Mesodermal cell (in vitro differentiated cells): ENCODE data around the gene SVEP1.

Experiments used
- H3K27ac ChIP-seq: 2 replicates; pipeline ENCODE4 v1.7.0; 2013; ENCODE audit warnings: mild to moderate bottlenecking, low read depth, low read length, moderate library complexity; ENCODE audit not compliant: severe bottlenecking
- H3K36me3 ChIP-seq: 2 replicates; pipeline ENCODE4 v1.7.1; 2013; ENCODE audit warnings: mild to moderate bottlenecking, low read length, moderate library complexity; ENCODE audit not compliant: control insufficient read depth, insufficient read depth
- H3K4me1 ChIP-seq: one replicate; pipeline ENCODE4 v1.7.1; 2013; ENCODE audit warnings: mild to moderate bottlenecking, low read length; ENCODE audit not compliant: insufficient read depth, control insufficient read depth, poor library complexity, severe bottlenecking
- H3K4me3 ChIP-seq: 2 replicates; pipeline ENCODE4 v1.7.0; 2013; ENCODE audit warnings: low read length, control low read depth, mild to moderate bottlenecking; ENCODE audit not compliant: insufficient read depth, poor library complexity, severe bottlenecking; ENCODE audit errors: extremely low read depth
- H3K9me3 ChIP-seq: 2 replicates; pipeline ENCODE4 v1.7.1; 2013; ENCODE audit warnings: mild to moderate bottlenecking, low read length, moderate library complexity; ENCODE audit not compliant: control insufficient read depth
- WGBS, 2 experiments: methylation state at CpG; one replicate each; pipeline ENCODE4 v1.1.5; 2013; ENCODE audit warnings: missing lambda C conversion rate in 2 of 2; ENCODE audit not compliant: insufficient coverage in 2 of 2; 5-methylcytosine and 5-hydroxymethylcytosine counted together

The SVEP1 gene

DNA sequence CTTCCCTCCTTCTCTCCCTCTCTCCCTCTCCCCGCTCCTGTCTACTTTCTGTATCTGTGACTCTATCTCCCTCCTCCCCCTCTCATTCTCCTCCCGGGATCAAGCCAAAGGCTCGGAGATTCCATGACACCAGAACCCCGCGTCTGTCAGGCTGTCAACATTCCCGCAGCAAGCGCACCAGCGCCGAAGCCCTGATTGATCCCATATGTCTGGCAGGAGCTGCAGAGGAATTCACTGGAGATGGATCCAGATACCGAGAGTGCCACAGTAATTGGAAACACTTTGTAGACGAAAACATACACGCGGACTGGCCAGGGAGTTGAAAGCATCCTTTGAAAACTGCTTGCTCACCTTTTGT is 300 bp upstream of the SVEP1 start:
- Histone ChIP-seq H3K4me1 (peaks cover 8% of the 10 kb centered on the region), H3K27ac (peak overlapping the region; percentile 97), H3K36me3 (no peaks in the 10 kb centered on the region), H3K9me3 (no peaks in the 10 kb centered on the region), H3K4me3 (peak overlapping the region; percentile 65)
- 1 to 4% methylated on average over 11 to 12 of the region's 13 CpGs for WGBS, 2 experiments

DNA sequence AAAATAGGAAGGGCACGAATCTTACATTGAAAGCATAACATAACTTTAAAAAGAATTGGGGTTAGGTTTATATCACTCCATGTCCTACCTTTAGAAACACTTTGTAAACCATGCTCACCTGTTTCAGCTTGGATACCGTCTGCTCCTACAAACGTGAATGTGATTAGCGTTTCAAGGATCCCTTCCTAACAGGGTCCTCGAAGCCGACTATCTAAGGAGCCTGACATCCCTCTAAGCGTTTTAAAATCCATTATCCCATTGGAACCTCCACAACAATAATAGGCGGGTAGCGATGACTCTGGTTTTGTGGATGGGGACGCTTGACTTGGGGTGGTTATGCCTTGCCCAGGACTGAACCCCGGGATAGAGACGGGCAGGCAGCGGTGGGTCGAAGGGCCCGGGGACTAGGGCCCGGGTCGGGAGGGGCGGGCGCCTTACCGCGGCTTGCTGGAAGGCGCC is 937 bp downstream of the SVEP1 start:
- Histone ChIP-seq H3K36me3 (no peaks in the 10 kb centered on the region), H3K9me3 (no peaks in the 10 kb centered on the region), H3K4me1 (peaks cover 13% of the 10 kb centered on the region), H3K4me3 (peak overlapping the region; percentile 65), H3K27ac (no peak overlapping the region)
- 5 to 7% methylated on average over 14 to 16 of the region's 22 CpGs for WGBS, 2 experiments

DNA sequence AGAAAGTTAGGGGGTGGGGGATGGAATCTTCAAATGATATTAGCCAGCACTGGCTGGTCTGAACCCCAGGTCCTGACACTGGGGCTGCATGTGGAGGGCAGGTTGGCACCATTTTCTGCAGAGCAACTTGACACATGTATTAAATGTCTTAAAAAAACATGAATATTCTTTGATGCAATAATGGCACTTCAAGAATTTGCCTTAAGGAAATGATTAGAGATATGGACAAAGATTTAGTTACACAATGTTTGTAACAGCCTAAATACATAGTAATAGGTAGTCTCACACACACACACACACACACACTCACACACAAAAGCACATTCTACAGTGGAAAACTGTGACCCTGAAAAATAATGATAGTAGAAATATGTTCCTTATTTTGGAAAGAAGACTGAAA is 3.6 kb downstream of the SVEP1 start:
- Histone ChIP-seq H3K4me1 (peaks cover 19% of the 10 kb centered on the region), H3K9me3 (no peaks in the 10 kb centered on the region), H3K36me3 (no peaks in the 10 kb centered on the region), H3K4me3 (no peak overlapping the region), H3K27ac (no peak overlapping the region)

DNA sequence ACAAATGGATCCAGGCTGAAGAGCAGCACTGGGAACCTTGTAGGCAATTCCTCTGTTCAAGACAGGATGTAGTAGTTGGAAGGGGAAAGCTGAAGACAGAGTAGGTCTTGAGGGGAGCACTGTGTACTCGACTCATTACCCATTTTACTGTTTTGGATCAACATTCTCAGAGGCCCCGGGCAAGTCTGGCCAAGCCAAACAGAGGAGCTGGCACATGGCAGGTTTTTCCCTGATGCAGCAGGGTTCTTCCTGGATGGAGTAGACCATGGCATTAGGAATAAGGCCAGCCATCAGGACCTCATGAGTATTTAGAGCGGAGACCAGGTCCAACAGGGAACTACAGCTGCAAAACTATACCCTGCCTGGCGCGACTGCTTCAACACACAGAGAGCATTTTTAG is 4.4 kb downstream of the SVEP1 start:
- no peaks in the 10 kb centered on the region for H3K36me3 ChIP-seq
- H3K4me1 ChIP-seq, result peaks cover 12% of the 10 kb centered on the region
- H3K27ac ChIP-seq, result no peak overlapping the region
- H3K9me3 ChIP-seq, result no peaks in the 10 kb centered on the region
- 96 to 97% methylated on average over 2 to 4 of the region's 5 CpGs for WGBS, 2 experiments
- no peak overlapping the region for H3K4me3 ChIP-seq

DNA sequence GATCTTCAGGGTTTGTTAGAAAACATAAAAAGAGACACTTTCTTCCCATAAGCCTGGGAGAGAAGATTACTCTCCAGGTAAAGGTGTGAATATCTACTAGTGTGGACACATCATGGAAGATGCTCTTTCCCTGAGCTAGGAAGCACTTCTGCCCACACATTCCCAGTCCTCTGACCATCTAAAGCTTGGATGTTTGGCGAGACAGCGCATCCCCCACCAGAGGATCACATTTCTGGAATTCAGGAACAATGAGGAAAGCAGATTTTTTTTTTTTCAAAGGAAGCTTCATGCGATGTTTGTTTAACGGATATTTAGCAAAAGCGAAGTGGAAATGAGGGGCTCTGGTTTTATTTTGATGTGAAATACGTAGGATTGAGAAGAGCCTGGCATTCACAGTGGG is 6.2 kb downstream of the SVEP1 start:
- 65 to 100% methylated on average over 3 of the region's 6 CpGs for WGBS, 2 experiments
- Histone ChIP-seq H3K4me1 (peaks cover 11% of the 10 kb centered on the region), H3K9me3 (no peaks in the 10 kb centered on the region), H3K36me3 (no peaks in the 10 kb centered on the region), H3K4me3 (no peak overlapping the region), H3K27ac (no peak overlapping the region)

DNA sequence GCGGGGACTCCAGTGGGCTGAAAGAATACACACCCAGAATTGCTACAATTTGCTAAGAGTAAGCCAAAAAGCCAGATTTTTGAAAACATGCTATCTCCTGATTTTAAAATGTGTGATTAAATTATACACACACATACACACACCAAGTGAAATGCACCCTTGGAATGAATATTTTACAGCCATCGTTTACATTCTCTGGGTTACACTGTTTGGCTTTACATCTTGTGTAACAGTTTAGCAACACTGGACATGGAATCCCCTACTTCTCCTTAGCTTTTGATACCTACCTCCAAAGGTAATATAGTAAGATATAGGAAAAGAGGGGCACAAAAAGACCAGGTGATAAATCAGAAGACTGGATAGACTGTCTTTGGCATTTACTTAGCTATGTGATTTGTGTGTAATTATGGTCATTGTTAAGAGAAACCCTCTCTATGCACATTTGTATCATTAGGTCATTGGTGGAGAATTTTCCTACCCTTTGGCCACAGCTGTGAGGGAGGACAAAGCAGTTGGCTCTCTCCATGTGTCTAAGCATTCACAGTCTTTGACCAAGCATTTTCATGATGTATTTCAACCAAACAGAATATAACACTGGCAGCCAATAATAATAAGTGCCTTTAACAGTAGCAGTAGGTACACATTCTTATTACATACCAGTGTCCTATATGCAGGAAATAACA is 7.6 kb downstream of the SVEP1 start:
- H3K4me3 ChIP-seq, result no peak overlapping the region
- H3K9me3 ChIP-seq, result no peaks in the 10 kb centered on the region
- 100% methylated on average over 1 of the region's 2 CpGs; no CpG with 5 or more reads in 1 of the 2 experiments for WGBS, 2 experiments
- H3K4me1 ChIP-seq, result peaks cover 11% of the 10 kb centered on the region
- H3K36me3 ChIP-seq, result no peaks in the 10 kb centered on the region
- H3K27ac ChIP-seq, result no peak overlapping the region

DNA sequence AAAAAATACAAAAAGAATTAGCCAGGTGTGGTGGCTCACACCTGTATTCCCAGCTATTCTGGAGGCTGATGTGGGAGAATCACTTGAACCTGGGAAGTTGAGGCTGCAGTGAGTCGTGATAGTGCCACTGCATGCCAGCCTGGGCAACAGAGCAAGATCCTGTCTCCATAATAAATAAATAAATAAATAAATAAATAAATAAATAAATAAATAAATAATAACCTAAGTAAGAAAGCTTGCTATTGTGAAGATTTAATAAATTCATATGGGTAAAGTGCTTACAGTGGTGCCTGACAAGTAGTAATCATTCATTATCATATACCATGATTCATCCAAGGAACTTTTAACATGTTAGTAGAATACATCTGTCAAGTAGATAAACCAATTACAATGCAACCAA is 13.4 kb downstream of the SVEP1 start:
- no peaks in the 10 kb centered on the region for H3K9me3 ChIP-seq
- H3K27ac ChIP-seq, result no peak overlapping the region
- WGBS, 2 experiments, result no CpG with 5 or more reads among the region's 1 CpG
- H3K36me3 ChIP-seq, result no peaks in the 10 kb centered on the region
- H3K4me1 ChIP-seq, result no peaks in the 10 kb centered on the region
- no peak overlapping the region for H3K4me3 ChIP-seq

DNA sequence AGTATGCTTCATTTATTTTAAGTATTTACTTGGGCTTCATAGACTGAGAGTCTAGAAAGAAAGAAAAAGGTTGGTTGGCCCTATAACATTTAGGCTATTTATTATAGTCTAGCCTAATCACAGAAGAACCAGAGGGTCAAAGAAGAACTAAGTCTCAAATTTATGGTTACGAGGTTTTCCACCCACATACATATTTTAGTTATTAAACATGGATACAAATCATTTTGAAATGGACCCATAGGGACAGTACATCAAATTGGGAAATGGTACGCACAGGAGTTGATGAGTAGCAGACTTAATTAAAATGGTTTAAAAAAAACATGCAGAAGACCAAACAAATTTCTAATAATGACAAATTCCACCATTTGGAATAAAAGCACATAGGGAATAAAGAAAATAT is 17.7 kb downstream of the SVEP1 start:
- no peaks in the 10 kb centered on the region for H3K36me3 ChIP-seq
- no CpG with 5 or more reads among the region's 2 CpGs for WGBS, 2 experiments
- H3K27ac ChIP-seq, result no peak overlapping the region
- no peaks in the 10 kb centered on the region for H3K4me1 ChIP-seq
- H3K4me3 ChIP-seq, result no peak overlapping the region
- H3K9me3 ChIP-seq, result no peaks in the 10 kb centered on the region

DNA sequence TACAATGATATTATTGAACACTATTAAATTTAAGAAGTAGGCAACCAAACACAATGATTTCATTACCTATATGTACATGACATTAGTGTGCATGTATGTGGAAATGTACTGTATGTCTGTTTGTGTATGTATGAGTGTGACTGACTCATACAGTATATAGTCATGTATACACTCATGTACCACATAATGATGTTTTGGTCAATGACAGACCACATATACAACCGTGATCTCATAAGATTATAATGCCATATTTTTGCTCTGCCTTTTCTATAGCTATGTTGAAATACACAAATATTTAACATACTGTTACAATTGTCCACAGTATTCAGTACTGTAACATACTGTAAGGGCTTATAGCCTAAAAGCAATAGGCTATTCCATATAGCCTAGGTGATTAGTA is 19.7 kb downstream of the SVEP1 start:
- H3K36me3 ChIP-seq, result no peaks in the 10 kb centered on the region
- no peaks in the 10 kb centered on the region for H3K9me3 ChIP-seq
- H3K4me3 ChIP-seq, result no peak overlapping the region
- H3K27ac ChIP-seq, result no peak overlapping the region
- peaks cover 6% of the 10 kb centered on the region for H3K4me1 ChIP-seq
- WGBS, 2 experiments, result no CpG with 5 or more reads among the region's 1 CpG

DNA sequence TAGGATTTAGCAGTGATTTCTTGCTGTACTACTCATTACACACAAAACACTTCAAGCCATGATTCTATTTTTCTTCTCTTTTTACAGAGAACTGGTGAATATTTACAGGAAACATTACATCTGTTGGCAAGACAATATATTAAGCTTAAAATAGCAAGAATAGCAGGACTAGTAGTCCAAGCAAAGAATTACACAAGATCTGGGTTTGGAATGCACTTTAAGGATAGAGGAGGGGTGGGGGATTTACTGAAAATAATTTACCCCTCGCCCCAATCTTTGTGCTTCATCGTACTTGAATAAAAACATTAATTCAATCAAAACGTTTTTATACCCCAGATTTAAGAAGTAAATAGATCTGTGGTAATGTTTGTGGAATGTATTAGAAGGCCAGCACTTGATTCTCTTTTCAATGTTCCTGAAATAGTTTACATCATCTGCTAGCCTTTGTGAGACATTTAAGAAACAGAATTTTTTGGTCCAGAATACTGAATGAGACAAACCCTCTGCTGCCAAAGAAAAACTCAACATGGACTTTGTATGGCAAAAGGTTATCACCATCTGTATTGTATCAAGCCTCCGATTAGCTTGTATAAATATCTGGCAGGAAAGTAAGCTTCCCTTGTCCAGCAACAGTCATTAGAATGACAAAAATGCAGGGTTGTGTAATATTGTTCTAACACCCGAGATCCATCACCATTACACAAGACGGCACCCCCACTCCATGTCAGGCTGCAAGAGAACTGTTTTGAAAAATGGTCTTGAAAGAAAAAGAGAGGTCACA is 23.8 kb downstream of the SVEP1 start:
- no peaks in the 10 kb centered on the region for H3K36me3 ChIP-seq
- H3K27ac ChIP-seq, result no peak overlapping the region
- H3K4me1 ChIP-seq, result peaks cover 6% of the 10 kb centered on the region
- no peaks in the 10 kb centered on the region for H3K9me3 ChIP-seq
- H3K4me3 ChIP-seq, result no peak overlapping the region
- 100% methylated on average over 1 of the region's 6 CpGs; no CpG with 5 or more reads in 1 of the 2 experiments for WGBS, 2 experiments

DNA sequence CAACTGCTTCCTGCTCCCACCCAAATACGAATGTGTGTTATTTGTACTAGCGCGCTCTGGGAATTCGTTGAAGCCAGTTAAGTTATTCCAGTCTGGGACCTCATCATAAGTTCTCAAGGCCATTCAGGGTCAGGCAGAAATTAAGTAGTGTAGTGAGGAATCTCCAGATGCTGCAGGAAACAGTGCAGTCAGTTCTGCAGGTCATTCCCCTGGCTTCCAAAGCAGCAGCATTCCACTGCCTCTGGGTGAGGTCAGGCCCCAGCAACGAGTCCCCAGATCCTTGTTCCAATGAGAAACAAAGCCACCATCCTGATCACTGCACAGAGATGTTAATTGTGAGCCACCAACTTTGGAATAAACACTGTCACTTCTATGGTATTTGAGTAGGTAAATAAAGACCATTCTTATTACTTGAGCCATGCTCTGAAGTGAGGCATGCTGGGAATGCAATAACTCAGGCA is 33.1 kb downstream of the SVEP1 start:
- H3K36me3 ChIP-seq, result peaks cover 7% of the 10 kb centered on the region
- peaks cover 26% of the 10 kb centered on the region for H3K4me1 ChIP-seq
- H3K9me3 ChIP-seq, result no peaks in the 10 kb centered on the region
- H3K4me3 ChIP-seq, result no peak overlapping the region
- 63 to 83% methylated on average over 2 to 5 of the region's 5 CpGs for WGBS, 2 experiments
- H3K27ac ChIP-seq, result no peak overlapping the region
